ENCODE results near the gene ING3. TPM values are rescaled to one million over a fixed set of nuclear protein-coding genes. Genes with fewer than 3 reads are reported as not detected.

The ING3 gene
- total RNA-seq, 2 experiments from 2014 or later, result 12.5 to 22.2 TPM

GRCh38 chr7:121026577-121027111 lies 76.1 kb downstream of the ING3 start:
- intact Hi-C loops (cut with micrococcal nuclease; ENCODE audit: unreplicated experiment), result no loop called here
- DNase-seq (ENCODE audit: low spot score), result no peak
- H2AFZ ChIP-seq (ENCODE audit: low read length), result no peak overlapping the region
- no peaks in the 10 kb centered on the region for H3K9me3 ChIP-seq (ENCODE audit: low read length)
- no peak overlapping the region for H3K4me3 ChIP-seq (ENCODE audit: low read depth, low read length, poor library complexity, severe bottlenecking)
- ChIA-PET CTCF (ENCODE audit: unreplicated experiment) (no interaction called here), POLR2A (interaction anchor here (0.6 to 1.0 kb wide), 9 partner anchors 13 to 861 kb away, joined by 3 to 6 read pairs (median 4); no protein-coding TSS in a partner anchor)
- H4K20me1 ChIP-seq (ENCODE audit: insufficient read depth, low read length), result no peaks in the 10 kb centered on the region
- no peak overlapping the region for H3K27ac ChIP-seq (ENCODE audit: low read depth, low read length, poor library complexity, severe bottlenecking)
- H3K36me3 ChIP-seq (ENCODE audit: insufficient read depth, low read length), result no peaks in the 10 kb centered on the region
- no peak overlapping the region for H3K4me2 ChIP-seq (ENCODE audit: low read length)
- TF ChIP-seq, protein P1, sequence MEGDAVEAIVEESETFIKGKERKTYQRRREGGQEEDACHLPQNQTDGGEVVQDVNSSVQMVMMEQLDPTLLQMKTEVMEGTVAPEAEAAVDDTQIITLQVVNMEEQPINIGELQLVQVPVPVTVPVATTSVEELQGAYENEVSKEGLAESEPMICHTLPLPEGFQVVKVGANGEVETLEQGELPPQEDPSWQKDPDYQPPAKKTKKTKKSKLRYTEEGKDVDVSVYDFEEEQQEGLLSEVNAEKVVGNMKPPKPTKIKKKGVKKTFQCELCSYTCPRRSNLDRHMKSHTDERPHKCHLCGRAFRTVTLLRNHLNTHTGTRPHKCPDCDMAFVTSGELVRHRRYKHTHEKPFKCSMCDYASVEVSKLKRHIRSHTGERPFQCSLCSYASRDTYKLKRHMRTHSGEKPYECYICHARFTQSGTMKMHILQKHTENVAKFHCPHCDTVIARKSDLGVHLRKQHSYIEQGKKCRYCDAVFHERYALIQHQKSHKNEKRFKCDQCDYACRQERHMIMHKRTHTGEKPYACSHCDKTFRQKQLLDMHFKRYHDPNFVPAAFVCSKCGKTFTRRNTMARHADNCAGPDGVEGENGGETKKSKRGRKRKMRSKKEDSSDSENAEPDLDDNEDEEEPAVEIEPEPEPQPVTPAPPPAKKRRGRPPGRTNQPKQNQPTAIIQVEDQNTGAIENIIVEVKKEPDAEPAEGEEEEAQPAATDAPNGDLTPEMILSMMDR (conservative IDR thresholded peaks at IDR 0.05; ENCODE audit: low read length), result no peak
- TF ChIP-seq EZH2phosphoT487 (IDR thresholded peaks at IDR 0.05; ENCODE audit: borderline replicate concordance, low read depth, low read length), result no peak
- BruUV-seq (replicated peaks), result no TSS peak
- no peaks in the 10 kb centered on the region for H3K79me2 ChIP-seq (ENCODE audit: insufficient read depth, low read depth, low read length)
- H3K4me1 ChIP-seq (ENCODE audit: insufficient read depth, low read length, poor library complexity, severe bottlenecking), result no peaks in the 10 kb centered on the region
- H3K9me2 ChIP-seq (ENCODE audit: insufficient read depth, low read length), result no peaks in the 10 kb centered on the region

Small RNA genes within 50 kb of the gene (small RNA-seq; reads per million reads assigned to genes)
- not detected for gene RNA5SP240

Other genes starting within 250 kb of the ING3 start
- not detected in 2 replicates for gene TSPAN12, start 92.6 kb upstream of the ING3 start, total RNA-seq (2014; rRNA removed; shearing (Covaris generic))
- gene TSPAN12, start 92.6 kb upstream of the ING3 start, total RNA-seq (2022), result not detected in 2 replicates
- gene CPED1, start 37.9 kb downstream of the ING3 start, total RNA-seq (2014; rRNA removed; shearing (Covaris generic)), result not detected in 2 replicates
- not detected in 2 replicates for gene CPED1, start 37.9 kb downstream of the ING3 start, total RNA-seq (2022)

Data from OCI-LY7 (cell line).